Body of pancreas (tissue), 4 donors: ENCODE data around the gene PRPF18. TPM values are rescaled to one million over a fixed set of nuclear protein-coding genes. Genes with fewer than 3 reads are reported as not detected.

Source experiments
- ATAC-seq: fragments of 150-250 bp; one replicate; pipeline ENCODE4 v1.9.1; 2016
- DNase-seq, 4 donors: peaks; one replicate each; pipeline ENCODE4 v3.0.0-alpha.2; 2019
- H3K27ac ChIP-seq, 4 donors: fragments of 200-600 bp; sonication (generic); 1 replicate in 3 of 4; 2 replicates in 1 of 4; pipeline versions ENCODE4 v1.5.1 to v1.6.1; 2016 to 2019; ENCODE audit warnings: mild to moderate bottlenecking in 1 of 4, mixed read lengths in 1 of 4, moderate library complexity in 1 of 4
- H3K27me3 ChIP-seq, 2 donors: fragments of 200-600 bp; sonication (generic); one replicate each; pipeline ENCODE4 v1.6.0; 2016; ENCODE audit warnings: mild to moderate bottlenecking in 1 of 2
- H3K36me3 ChIP-seq, 2 donors: fragments of 200-600 bp; sonication (generic); replicated peaks in 1 of 2; 2 replicates each; pipeline ENCODE4 v1.5.1; 2016; ENCODE audit warnings: low read depth in 2 of 2; ENCODE audit not compliant: insufficient read depth in 1 of 2
- H3K4me1 ChIP-seq: fragments of 200-600 bp; sonication (generic); one replicate; pipeline ENCODE4 v1.6.0; 2016
- H3K4me3 ChIP-seq, 2 donors: fragments of 200-600 bp; sonication (generic); 1 replicate in 1 of 2; 2 replicates in 1 of 2; pipeline ENCODE4 v1.5.1; 2016 to 2019
- H3K9me3 ChIP-seq, 3 donors: fragments of 200-600 bp; sonication (generic); 1 replicate in 2 of 3; 2 replicates in 1 of 3; pipeline ENCODE4 v1.5.1; 2016
- CTCF ChIP-seq, 7 experiments: fragments of 450-650 bp in 4 of 7; fragments of 200-600 bp in 3 of 7; sonication (generic) in 3 of 7; IDR thresholded peaks; one replicate each; pipeline ENCODE4 v1.5.1; 2016 to 2019; ENCODE audit warnings: antibody characterized with exemption in 7 of 7
- POLR2A ChIP-seq, 3 donors: fragments of 450-650 bp; IDR thresholded peaks; one replicate each; pipeline ENCODE4 v1.6.1; 2016; ENCODE audit warnings: antibody characterized with exemption in 3 of 3, mild to moderate bottlenecking in 2 of 3
- WGBS, 2 donors: methylation state at CpG; one replicate each; pipeline ENCODE4 v1.1.5; 2017; 5-methylcytosine and 5-hydroxymethylcytosine counted together
- intact Hi-C: fragments of 100-400 bp; cut with DNase I; formaldehyde crosslinking; loops from one replicate; pipeline ENCODE4 v1.15.1; 2023
- total RNA-seq, 2 donors: library from RNA; depleted of rRNA; stranded (reverse); fragments of >200 nt; gene quantifications; one replicate each; pipeline ENCODE4 v1.1.0, GENCODE V29; 2016

The PRPF18 gene
- total RNA-seq, 2 donors from 2014 or later, result 13.8 to 22.8 TPM

- Histone ChIP-seq H3K27ac (no peak overlapping the region), H3K36me3 (no peaks in the 10 kb centered on the region), H3K9me3 (no peaks in the 10 kb centered on the region), H3K4me3 (no peak overlapping the region), H3K4me1 (peaks cover 14% of the 10 kb centered on the region), H3K27me3 (no peaks in the 10 kb centered on the region)
- ATAC-seq (no peak), DNase-seq (no peak)
- TF ChIP-seq CTCF (IDR thresholded peaks at IDR 0.05), result no peak
- no peak for TF ChIP-seq POLR2A (IDR thresholded peaks at IDR 0.05)
- intact Hi-C loops, result no loop called here
- WGBS, 2 donors, result 63 to 67% methylated on average over 2 of the region's 2 CpGs
Observed at GRCh38 chr10:13559124-13559700, 27.6 kb upstream of the PRPF18 start.

GRCh38 chr10:13560597-13560996, 26.2 kb upstream of the PRPF18 start:
- ATAC-seq, result no peak
- Histone ChIP-seq H3K36me3 (no peaks in the 10 kb centered on the region), H3K27ac (no peak overlapping the region), H3K27me3 (no peaks in the 10 kb centered on the region), H3K4me3 (no peak overlapping the region), H3K9me3 (no peaks in the 10 kb centered on the region), H3K4me1 (peaks cover 10% of the 10 kb centered on the region)
- DNase-seq, result no peak
- intact Hi-C loops, result no loop called here
- no peak for TF ChIP-seq POLR2A (IDR thresholded peaks at IDR 0.05)
- no peak for TF ChIP-seq CTCF (IDR thresholded peaks at IDR 0.05)

GRCh38 chr10:13563481-13564445, 23.0 kb upstream of the PRPF18 start:
- Histone ChIP-seq H3K4me1 (no peaks in the 10 kb centered on the region), H3K27ac (no peak overlapping the region), H3K36me3 (no peaks in the 10 kb centered on the region), H3K27me3 (no peaks in the 10 kb centered on the region), H3K4me3 (no peak overlapping the region), H3K9me3 (no peaks in the 10 kb centered on the region)
- intact Hi-C loops, result no loop called here
- TF ChIP-seq POLR2A (IDR thresholded peaks at IDR 0.05) (no peak), CTCF (IDR thresholded peaks at IDR 0.05) (no peak)
- WGBS, 2 donors, result 85 to 86% methylated on average over 11 of the region's 11 CpGs
- ATAC-seq (no peak), DNase-seq (no peak)

DNA sequence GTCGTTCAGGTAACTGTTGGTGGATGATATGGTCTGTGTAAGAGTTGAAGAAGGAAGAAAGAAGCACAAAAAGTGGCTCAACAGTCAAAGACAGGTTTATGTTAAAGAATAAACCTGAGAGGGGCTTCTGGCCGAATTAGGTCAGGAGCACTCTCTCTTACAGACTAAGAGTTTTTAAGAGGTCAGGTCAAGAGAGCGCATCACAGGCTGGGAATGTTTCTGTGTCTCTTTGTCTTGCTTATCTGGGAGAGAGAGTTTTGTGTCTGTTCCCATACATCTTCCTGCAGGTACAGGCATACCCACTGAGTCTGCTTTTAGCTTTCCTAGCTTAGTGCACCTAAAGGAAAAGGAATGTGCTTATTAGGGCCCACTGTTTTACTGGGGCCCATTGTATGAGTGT, 22.2 kb upstream of the PRPF18 start:
- 82 to 88% methylated on average over 3 of the region's 3 CpGs for WGBS, 2 donors

More for the DNA sequence above, 22.2 kb upstream of the PRPF18 start:
- DNase-seq (no peak), ATAC-seq (no peak)
- Histone ChIP-seq H3K36me3 (no peaks in the 10 kb centered on the region), H3K9me3 (no peaks in the 10 kb centered on the region), H3K27me3 (no peaks in the 10 kb centered on the region), H3K4me3 (no peak overlapping the region), H3K4me1 (no peaks in the 10 kb centered on the region), H3K27ac (no peak overlapping the region)
- TF ChIP-seq POLR2A (IDR thresholded peaks at IDR 0.05) (no peak), CTCF (IDR thresholded peaks at IDR 0.05) (no peak)
- intact Hi-C loops, result no loop called here
